ENCODE results near the gene PRPS1L1.
A peak's percentile ranks its signal among the peaks of the same experiment; 100 is the strongest.

Gene PRPS1L1

DNA sequence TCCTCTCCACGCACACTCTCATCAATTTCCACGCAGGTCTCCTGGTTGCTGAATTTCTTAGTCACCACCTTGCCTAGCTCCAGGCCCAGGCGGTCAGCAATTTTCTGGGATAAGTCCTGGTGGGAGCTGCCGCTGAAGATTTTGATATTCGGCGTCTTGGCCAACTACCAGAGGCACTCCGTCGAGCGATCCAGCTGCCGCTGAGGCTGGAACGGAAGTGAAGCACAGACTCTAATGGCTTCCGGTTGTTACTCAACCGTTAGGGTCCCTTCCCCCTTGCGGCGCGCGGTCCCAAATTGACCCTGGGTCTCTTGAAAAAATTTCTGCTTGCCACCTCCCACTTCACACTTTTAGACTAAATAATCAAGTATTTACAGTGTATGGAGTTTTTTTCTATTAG, at the start of gene PRPS1L1:
PRPS1L1 (minus strand) TSS at position 219 of the 400 bp plus-strand sequence.
- DNase-seq (ENCODE audit: low read depth), result no peak

DNA sequence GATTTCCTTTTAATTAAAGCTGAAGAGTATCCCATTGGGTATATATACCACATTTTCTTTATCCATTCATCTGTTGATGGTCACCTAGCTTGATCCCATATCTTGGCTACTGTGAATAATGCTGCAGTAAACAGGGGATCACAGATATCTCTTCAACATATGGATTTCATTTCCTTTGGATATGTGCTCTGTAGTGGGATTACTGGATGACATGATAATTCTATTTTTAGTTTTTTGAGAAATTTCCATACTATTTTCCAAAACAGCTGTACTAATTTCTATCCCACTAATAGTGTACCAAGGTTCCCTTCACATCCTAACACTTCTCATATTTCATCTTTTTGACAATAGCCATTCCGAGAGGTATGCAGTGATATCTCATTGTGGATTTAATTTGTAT, 48.8 kb upstream of the PRPS1L1 start:
- no peak for DNase-seq (ENCODE audit: low read depth)

DNA sequence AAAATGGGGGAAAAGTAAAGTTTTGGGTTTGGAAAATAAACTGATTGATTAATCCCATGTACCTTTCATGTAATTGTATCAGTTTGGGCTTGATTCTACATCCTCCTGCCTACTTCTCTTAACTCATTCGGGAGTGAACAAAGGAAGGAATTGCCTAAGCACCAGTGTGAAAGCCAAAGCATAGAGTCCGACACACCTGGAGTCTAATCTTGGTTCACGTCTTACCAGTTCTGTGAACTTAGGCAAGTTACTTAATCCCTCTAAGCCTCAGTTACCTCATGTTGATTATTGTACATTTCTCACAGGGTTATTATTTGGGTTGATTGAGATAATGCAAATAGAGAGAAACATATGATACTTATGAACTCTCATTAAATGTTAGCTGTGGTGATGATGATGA, 41.1 kb upstream of the PRPS1L1 start:
- no peak for DNase-seq (ENCODE audit: low read depth)

DNA sequence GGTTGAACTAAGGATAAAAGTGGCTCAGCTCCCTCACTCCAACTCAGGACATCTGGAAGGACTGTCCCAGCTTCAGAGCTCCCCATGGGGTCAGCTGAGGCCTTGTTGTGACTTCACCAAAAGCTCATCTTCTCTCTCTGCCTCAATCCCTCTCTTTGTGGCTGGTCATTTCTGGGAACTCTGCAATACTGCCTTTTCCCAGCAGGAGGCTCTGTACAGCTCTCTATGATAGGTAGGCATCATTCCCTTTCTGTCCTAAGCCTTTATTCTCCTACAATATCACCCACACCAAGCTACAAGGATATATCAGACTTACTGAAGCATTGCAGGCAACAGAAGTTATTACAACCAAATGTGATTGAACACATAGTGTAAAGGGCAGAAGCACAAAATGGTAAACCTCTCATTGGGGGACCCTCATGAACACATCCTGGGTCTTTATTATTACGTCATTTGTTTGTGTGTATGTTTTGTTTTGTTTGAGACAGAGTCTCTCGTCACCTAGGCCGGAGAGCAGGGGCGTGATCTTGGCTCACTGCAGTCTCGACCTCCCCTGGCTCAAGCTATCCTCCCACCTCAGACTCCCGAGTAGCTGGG, 36.7 kb upstream of the PRPS1L1 start:
- peak; percentile 9 for DNase-seq (ENCODE audit: low read depth)

DNA sequence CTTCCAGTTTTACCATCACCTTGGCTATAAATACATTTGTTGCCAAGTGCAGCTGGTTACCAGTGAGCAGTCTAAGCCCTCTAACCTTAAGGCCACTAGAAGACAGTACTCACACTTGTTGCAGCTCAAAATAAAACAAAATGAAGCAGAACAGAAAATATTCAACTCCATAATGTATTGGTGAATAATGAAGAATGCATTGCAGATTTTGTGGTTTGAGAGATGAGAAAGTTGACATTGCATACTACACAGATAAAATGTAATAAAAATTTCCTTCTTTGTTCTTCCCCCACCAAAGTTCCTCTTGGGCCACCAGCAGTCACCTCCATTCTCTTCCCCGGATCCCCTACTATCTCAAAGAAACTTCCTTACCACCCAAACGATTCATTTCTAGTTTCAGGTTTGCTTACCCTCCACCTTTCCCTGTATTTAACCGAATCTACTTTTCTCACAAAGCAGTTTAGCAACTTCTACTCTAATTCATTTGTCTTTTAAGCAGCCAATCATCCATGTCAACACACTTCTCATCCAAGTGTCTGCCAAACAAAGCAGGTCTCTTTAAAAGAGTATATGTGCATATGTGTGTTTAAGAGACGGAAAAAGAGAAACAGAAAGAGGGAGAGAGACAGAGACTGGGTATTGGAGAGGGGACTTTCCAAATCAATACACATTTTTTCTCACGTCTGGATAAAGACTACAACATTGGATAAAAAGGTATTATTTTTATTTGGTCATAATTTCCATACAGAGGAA, 35.7 kb upstream of the PRPS1L1 start:
- no peak for DNase-seq (ENCODE audit: low read depth)

DNA sequence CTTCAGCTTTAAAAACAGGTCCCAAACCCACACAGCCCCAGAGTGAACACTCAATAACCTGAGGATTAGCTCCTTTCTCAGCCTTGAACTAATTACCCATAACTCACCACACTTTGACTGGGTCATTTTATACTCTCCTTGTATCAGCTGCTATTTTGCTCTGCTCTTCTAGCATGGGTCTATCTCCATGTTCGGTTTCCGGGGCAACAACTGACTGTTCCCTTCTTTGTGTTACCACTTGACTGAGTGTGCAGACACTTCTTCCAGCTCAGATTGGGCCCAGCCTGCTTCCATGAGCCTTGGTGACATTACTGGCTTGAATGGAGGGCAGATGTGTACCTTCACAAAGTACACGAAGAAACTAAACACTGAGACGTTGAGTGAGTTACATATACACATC, 31.5 kb upstream of the PRPS1L1 start:
- no peak for DNase-seq (ENCODE audit: low read depth)

DNA sequence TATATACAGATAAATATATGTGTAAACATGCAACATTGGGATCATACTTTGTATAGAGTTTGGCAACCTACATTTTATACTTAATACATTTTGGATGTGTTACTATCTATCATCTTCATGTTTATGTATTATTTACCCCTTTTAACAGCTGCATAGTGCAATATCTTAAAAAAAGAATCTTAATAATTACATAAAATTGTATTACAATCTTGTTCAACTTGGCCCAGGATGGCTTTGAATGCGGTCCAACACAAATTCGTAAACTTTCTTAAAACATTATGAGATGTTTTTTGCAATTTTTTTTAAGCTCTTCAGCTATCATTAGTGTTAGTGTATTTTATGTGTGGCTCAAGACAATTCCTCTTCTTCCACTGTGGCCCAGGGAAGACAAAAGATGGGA, 26.3 kb upstream of the PRPS1L1 start:
- DNase-seq (ENCODE audit: low read depth), result no peak

DNA sequence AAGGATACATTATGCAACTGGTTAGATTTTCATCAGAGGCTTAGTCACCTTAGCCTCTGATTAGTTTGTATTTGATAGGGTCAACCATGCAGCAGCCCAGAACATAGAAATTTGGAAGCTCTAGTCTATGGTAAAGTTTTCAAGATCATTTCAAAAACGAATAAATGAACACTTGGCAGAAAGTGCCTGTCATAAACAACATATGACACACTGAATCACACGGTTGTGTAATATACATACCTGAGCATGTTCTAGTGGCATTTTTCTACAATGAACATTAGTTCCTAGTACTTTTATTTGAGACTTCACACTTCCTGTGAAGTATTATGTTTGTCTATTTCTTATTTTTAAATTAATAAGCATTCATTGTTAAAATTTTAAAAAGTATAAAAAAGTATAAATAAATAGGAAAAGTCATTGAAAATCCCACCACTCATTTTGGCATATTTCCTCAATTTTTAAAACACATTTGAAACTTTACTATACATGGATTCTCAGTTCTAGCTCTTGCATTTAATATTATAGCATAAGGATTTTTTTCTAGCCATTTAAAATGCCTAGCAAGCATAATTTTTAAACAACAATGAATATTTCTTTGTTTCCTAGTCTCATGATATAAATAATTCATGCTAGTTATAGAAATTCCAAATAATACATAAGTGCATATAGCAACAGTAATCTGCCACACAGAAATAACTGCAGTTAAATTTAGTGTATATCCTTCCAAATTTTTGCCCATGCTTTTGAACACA, 25.7 kb upstream of the PRPS1L1 start:
- no peak for DNase-seq (ENCODE audit: low read depth)

DNA sequence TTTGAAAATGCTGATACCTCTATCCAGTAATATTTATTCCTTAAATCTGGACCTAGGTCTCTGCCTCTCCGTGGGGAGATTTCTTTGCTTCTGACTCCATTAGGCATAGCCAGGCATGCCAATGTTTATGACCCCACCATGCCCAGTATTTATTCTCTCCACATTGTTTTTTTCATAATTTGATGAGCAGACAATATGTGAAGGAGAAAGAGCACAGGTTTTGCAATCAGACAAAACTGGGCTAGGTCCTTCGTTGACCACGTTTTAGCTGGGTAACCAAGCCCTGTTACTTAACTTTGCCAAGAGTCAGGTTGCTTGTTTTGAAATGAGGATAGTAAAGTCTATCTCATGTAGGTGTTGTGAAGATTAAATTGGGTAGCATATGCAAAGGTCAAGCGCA, 21.6 kb upstream of the PRPS1L1 start:
- no peak for DNase-seq (ENCODE audit: low read depth)

DNA sequence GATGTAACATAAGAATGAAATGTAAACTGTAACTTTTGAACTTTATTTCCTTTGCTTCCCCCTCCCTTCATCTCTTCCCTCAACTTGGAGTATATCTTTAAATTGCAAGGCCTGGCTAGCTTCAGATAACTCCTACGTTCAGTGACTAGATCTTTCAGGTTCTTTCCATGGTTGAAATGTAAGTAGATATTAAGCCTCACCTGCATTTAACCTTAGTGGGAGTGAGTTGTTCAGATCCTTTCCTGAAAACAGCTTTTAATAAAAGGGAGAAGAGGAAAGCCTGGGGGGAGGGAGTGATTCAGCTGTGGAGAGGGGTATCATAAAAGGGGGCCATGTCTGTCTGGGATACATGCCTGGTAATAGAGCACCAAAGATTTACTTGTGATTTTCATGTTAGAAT, 19.0 kb upstream of the PRPS1L1 start:
- no peak for DNase-seq (ENCODE audit: low read depth)

DNA sequence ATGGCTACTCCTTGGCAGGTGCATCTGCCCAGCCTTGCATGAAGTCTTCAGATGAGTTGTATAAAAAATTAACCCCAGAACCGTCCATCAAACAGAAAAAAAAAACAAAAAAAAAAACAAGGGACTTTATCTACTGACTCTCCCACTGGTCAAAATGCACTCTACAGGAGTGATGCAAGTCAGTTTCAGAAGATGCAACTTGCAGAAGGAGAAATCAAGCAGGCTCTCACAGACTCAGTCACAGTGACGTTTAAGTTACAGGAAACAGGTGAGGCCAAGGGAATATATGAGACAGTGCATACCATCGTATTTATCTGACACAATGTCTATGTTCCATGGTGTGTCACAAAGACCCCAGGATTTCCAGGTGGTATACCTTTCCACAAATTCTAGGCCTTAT, 17.5 kb upstream of the PRPS1L1 start:
- no peak for DNase-seq (ENCODE audit: low read depth)

DNA sequence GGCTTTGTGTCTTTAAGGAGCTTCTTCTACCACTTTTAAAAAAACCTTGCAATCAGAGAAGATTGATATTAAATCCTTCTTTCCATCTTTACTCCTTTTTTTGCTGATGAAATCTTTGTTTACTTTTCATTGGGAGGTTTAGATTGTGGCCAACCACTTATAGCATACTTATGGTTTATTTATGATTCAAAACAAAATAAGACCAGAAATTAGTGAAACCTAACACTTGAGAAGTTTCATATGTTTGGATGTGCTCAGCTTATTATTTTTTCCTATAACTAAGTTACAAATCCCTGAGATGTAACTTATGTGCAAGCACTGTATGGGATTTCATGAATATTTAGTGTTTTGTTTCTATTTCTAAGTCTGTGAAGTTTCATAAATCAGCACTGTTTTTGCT, 13.5 kb upstream of the PRPS1L1 start:
- no peak for DNase-seq (ENCODE audit: low read depth)

DNA sequence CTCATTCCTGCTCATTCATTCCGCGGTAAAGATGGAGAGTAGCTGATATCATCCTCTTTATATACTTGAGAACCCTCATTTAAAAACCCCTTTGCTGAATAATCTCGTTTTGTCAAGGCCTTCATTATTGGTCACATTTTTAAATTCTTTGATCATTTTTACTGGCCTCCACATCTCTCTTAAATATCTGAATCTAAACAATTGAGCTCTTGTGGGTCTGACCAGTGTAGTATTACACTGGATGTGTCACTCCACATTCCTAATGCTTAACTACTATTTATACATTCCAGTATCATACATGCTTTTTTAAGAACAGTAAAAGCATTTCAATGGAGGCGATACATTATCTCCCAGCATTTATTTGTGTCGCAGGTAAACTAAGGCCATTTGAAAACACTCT, 12.6 kb upstream of the PRPS1L1 start:
- peak; percentile 47 for DNase-seq (ENCODE audit: low read depth)

DNA sequence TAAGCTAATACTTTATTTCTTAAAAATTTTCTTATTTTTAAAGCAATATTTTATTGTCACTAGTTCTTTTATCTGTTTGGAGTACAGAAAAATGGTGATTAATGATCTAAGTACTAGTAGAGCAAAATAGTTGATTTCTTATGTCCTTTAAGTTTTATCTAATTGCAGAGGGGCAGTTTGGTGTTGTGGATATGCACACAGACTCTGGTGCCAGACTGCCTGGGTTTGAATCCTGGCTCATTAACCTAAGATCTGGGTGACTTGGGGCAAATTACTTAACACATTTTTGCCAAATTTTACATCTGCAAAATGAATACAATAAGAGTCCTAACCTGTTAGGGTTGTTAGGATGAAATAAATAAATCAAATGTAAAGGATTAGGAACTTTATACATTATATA, 10.7 kb upstream of the PRPS1L1 start:
- no peak for DNase-seq (ENCODE audit: low read depth)

DNA sequence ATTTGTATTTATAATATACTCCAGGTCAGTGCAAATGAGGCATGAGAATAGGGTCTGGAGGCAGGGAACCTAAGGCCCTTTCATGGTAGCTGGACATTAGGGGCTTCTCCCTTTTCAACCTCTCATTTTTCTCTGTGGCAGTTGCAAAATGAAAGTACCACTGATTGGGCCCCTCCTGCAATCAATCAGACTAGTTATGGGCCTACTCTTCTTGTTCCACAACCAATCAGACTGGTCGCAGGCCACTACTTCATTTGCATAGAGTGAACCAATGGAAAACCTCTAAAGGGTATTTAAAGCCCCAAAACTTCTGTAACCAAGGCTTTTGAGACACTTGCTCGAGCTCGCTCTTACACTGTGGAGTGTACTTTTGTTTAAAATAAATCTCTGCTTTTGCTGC, 10.0 kb upstream of the PRPS1L1 start:
- no peak for DNase-seq (ENCODE audit: low read depth)

DNA sequence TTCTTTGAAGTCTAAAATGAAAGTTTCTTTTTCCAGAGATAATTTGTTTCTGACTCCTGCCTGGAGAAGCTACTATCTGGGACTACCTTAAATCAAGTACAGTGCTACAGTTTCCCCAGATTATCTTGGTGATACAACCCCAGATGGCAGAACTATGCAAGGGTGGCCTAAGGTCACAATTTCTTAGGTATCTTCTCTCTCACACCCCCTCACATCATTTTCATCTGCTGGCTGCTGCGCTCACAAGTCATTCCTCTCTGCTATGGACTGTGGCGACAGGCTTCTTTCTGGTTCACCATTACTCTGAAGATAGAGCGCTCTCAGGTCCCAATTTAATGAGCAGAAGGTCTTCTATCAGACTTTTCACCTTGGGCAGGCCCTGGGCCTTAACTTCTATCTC, 9.1 kb upstream of the PRPS1L1 start:
- DNase-seq (ENCODE audit: low read depth), result no peak

DNA sequence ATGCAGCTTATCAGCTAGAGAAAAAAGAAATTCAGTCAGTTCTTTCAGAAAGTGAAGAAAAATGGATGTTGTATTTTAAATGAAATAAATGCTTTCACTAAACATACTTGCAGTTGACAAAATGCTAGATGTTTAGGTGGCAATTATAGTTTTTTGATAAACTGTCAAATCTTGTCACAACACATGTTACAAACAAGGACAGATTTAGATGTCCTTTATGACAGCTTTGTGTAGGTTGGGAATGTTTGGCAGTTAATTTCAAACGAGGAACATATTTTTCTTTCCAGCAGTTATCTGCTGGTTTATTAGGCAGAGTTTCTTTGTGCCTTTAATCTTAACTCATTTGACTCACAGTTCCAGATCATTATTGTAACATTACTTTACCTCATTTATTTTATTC, 3.1 kb upstream of the PRPS1L1 start:
- DNase-seq (ENCODE audit: low read depth), result no peak

DNA sequence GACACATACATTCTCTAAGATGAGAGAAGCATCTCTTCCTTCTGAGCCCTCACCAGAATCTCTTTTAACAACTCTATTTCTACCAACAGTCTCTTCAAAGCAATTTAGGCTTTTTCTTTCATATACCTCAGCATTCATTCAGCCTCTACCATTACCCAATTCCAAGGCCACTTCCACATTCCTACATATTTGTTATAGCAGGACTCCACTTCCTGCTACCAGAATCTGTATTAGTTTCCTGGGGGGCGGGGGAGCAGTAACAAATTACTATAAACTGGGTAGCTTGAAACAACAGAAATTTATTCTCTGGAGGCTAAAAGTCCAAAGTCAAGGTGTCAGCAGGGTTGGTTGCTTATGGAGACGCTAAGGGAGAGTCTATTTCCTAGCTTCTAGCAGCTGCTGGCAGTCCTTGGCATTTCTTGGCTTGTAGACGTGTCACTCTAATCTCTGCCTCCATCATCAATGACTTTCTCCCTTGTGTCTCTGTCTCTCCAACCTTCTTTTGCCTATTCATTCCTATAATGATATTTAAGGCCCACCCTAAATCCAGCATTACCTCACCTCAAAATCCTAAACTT, 7.4 kb downstream of the PRPS1L1 start:
- no peak for DNase-seq (ENCODE audit: low read depth)

DNA sequence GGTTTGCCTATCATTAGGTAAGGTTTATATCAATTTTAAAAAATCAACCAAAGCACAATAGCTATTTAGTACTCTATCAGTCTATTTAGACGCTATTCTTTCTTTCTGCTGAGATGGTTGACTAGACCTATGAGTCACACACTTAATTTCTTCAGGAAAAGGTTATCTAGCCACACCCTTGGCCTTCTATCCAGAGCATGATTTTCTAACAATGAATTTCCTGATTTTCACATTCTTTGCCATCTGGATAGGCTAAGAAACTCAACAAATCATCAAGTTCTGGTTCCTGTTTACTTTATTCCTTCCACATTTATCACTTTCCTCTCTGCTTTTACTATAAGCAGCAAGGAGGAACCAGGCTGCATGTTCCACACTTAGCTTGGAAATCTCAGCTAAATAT, 8.1 kb downstream of the PRPS1L1 start:
- DNase-seq (ENCODE audit: low read depth), result peak; percentile 23

DNA sequence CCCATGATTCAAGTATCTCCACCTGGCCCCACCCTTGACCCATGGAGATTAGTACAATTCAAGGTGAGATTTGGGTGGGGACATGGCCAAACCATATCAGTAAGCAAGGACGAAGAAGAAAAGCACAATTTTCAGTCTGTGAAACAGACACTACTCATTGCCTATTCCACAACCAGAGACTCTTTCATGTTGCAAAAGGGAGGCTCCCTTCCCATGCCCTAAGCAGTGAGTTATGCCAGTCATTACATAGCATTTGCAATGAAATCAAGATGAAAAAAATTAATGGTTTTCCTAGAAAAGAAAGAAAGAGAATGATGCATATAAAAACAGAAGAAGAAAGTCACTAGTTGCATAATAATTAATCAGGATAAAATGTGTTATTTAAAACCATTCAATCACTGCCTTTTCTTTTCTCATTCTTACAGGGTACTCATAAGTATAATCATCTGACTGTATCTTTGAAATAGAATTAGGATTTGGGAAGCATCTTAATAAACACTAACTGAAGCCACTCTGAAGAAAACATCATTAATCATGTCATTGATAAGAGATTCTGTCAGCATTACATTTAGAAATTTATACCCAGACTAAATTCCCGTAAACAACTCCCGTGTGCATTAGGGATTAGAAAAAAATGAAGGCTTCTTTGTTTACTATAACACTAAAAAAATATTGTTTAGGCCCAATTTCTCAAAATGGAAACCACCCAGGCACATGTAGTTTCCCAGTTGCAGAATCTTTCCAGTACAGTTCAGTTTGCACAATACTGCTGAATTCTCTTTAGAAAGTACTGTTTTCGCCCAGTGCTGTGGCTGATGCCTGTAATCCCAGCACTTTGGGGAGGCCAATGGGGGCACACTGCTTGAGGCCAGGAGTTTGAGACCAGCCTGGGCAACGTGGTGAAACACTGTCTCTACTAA, 9.1 kb downstream of the PRPS1L1 start:
- DNase-seq (ENCODE audit: low read depth), result no peak

DNA sequence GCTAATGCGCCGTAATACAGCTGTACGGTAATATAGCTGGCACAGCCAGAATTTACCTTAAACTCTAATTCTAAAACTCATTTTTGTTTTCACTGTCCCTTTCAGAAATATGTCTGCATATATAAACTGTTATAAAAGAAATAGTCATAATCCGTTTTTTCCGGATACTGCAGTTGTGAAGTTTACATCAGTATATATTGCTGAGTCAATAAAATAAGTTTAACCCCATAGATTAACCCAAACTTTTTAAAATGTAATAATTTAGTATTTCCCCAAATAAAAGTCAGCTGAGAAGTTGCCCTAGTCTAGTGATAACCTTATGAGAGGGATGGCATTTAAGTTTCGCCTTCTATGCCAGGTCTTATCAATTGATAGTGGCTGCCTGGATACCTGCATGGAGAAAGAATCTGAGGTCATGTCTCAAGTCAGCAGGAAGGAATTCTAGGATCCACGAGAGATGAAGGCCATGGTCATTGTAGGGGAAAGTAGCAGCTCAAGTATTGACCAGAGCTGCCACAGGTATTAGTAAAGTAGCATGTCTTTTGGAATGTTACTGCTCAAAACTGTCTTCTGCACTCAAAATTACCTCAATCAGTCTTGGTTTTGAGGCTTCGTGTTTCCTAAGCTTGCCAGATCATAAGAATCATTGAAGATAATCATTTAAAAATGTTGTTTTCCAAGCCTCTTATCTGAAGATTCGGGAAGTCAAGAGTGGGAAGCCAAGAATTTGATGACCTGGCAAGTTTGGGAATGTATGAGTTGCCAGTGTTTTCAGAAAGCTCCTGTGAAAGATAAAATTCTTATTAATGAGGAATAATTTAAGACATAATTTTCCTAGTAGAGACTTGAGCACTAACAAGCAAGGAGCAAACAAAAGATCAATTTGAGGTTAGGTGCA, 10.8 kb downstream of the PRPS1L1 start:
- DNase-seq (ENCODE audit: low read depth), result no peak

Measured in fibroblast of gingiva (primary cell).